ENCODE measurements around the gene KAZN. TPM values are rescaled to one million over a fixed set of nuclear protein-coding genes. Genes with fewer than 3 reads are reported as not detected.

Gene KAZN
- total and polyA plus RNA-seq, 2 of the 8 experiments (the other 6 are each of a cell fraction or from before 2014, with no cell fraction given) = 3.7 to 11.8 TPM

DNA sequence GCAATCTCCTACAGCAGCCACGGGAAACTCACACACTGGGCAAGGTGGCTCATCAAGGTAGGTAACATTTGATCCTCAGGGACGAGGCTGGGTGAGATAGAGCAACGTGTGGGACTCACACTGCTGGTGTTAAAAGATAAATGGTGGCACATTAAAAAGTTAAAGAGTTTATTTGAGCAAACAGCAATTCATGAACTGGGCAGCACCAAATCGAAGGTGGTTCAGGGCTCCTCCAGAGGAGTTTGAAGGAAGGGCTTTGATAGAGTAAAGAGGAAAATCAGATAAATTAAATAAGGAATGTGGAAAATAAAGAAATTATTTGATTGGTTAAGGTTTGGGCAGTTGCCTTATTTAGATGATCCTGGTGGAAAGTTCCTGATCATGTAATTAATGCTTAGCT is 531.5 kb downstream of the KAZN start (continued):
- TF ChIP-seq, protein P1, sequence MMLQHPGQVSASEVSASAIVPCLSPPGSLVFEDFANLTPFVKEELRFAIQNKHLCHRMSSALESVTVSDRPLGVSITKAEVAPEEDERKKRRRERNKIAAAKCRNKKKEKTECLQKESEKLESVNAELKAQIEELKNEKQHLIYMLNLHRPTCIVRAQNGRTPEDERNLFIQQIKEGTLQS (IDR thresholded peaks at IDR 0.05; ENCODE audit: insufficient read depth, low read depth, low read length) = no peak
- TF ChIP-seq NANOG (IDR thresholded peaks at IDR 0.05; ENCODE audit: insufficient read depth, low read depth, low read length, poor library complexity, severe bottlenecking) (no peak), POU5F1 (IDR thresholded peaks at IDR 0.05; ENCODE audit: low read depth, low read length) (no peak), CHD1 (IDR thresholded peaks at IDR 0.05; ENCODE audit: low read depth, low read length) (no peak)
